ENCODE data around the gene ZNF275. TPM values are rescaled to one million over a fixed set of nuclear protein-coding genes. Genes with fewer than 3 reads are reported as not detected.
A peak's percentile ranks its signal among the peaks of the same experiment; 100 is the strongest.

ZNF275 gene
- polyA plus RNA-seq, 1 donor from 2014 or later: 4.9 TPM

DNA sequence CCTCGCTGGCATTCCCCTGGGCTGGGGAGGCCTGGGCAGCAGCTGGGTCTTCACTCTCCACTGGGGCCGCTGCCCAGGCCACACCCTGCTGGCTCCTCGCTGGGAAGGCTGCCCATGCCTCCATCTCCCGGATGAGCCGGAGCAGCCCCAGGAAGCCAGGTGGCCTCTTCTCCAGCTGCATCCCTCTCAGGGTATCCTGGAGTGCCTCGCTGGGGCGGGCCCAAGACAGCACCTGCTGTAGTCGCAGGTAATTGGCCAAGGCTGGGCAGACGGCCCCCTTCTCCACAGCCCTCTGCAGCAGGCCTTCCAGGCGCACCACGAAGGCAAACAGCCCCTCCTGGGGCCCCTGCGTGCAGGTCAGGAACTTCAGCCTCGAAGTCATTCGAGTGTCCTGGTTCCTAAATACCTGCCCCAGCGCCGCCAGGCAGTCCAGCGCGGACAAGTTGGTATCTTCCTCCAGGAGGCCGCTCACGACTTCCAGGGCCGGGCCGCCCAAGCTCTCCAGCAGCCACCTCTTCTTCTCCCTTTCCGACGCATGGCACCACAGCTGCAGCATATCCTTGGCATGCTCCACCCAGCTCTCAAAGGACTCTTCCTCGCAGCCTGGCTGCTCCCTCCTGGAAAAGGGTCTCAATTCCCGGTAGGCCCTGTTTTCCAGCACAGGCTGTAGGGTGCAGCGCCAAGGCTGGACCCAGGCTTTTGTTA lies 63.5 kb downstream of the ZNF275 start:
- Mint-ChIP-seq H3K36me3 (no peaks in the 10 kb centered on the region), H3K4me1 (peaks cover 0 to 4% (median 0%) of the 10 kb centered on the region in 3 donors), H3K4me3 (no peak overlapping the region), H3K9me3 (no peaks in the 10 kb centered on the region), H3K27ac (no peak overlapping the region), H3K27me3 (peaks cover 3% of the 10 kb centered on the region)

DNA sequence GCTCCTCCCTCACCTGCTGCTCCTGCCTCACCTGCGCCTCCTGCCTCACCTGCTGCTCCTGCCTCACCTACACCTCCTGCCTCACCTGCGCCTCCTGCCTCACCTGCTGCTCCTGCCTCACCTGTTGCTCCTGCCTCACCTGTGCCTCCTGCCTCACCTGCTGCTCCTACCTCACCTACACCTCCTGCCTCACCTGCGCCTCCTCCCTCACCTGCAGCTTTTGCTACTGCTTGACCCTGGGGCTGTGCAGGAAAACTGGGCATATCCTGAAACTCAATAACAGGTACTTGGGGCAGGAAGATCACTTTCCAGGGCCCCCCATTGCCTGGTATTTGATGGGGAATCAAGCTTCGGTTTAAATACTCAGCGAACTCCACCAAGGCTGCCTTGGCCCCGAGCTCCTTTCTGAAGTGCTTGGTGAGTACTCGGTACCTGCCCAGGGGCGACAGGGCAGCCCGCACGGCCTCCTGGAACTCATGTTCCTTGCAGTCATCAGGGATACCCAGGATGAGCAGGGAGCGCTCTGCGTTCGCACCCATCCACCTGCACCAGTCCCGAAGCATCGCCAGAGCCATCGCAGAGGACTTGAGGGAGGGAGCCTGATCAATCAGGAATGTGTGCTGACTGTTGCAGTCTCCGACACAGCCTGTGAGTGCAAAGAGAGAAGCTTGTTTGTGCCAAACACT lies 64.5 kb downstream of the ZNF275 start:
- Mint-ChIP-seq H3K27me3 (peaks cover 3% of the 10 kb centered on the region), H3K27ac (no peak overlapping the region), H3K9me3 (no peaks in the 10 kb centered on the region), H3K4me1 (peaks cover 0 to 4% (median 0%) of the 10 kb centered on the region in 3 donors), H3K4me3 (no peak overlapping the region), H3K36me3 (no peaks in the 10 kb centered on the region)

DNA sequence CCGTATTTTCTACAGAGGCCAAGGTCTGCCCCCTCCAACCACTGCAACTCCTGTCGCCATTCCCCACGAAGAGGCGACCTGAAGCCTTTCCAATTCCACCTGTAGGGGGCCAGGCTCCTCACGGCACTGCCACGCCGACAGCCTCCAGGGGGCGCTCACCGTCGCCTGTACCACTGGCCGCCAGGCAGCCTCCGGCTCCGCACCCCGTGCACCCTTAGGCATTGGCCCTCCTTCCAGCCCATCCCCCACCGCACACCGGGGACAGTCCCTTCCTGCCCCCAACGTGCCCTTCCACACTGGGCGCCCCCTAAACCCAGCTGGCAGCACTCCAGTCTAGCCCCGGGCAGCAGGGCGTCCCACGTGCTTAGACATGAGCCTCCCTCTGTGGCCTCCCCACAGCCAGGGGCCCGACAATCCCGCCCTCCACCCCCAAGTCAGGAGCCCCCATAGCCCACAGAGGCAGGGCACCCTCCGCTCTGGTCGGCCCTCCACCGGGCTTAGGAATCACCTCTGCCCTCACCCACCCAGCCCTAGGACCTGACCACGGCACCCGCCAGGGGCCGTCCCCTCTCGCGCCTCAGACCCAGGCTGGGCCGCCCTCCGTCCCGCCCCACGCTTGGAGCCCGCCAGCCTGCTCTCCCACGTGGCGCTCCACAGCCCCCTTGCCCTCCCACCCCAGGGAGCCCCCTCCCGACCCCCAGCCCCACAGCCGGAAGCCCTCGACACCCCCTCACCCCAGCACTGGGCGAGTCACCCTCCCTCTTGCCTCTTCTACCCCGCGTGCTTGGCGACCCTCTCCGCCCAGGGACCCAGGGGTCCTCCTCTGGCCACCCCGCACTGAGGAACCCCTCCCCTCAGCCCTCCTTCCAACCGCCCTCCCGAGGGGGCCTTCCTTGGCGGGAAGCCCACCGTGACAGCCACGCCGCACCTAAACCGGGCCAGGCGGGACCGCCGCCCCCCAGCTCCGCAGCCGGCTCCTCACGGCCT lies 66.5 kb downstream of the ZNF275 start:
- no peak overlapping the region for H3K27ac Mint-ChIP-seq

DNA sequence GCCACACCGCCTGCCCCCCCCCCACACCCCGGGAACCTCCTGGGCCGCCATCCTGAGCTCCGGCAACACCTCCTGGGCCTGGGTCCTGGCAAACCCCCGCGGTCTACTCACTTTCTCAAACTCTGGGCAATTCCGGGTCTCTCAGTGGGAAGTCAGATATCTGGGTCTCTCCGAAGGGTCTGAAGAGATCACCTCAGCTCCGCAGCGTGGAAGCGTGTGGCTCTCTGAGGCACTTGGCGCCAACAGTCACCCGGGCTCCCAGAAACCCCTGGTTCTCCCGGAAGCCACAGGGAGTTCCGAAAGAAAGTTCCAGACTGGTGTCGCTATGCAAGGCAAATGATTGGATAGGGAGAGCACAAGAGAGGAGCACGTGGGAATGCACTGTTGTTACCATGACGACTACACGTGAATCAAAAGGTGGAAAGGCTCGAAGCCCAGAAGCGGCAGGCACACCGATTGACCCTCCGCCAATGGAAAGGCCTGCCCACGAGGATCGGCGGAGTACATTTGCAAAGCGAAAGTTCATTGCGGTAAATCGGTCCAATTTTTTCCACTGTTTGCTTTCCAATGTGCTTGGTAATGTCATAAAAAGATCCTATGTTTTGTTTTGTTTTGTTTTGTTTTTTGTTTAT lies 67.3 kb downstream of the ZNF275 start, which contains the start of gene PNMA6E:
Gene PNMA6E, minus strand, starts transcription at position 218 of the 632 bp plus-strand sequence. CDS start 2,501 bp downstream, outside the sequence.
- Mint-ChIP-seq H3K4me1 (peaks cover 0 to 4% (median 0%) of the 10 kb centered on the region in 3 donors), H3K27me3 (no peaks in the 10 kb centered on the region), H3K36me3 (no peaks in the 10 kb centered on the region), H3K27ac (no peak within 1 kb of the TSS), H3K9me3 (no peaks in the 10 kb centered on the region), H3K4me3 (peak within 1 kb of the TSS in 1 of 4 donors; percentile 47)

More for the DNA sequence above, 66.5 kb downstream of the ZNF275 start:
- Mint-ChIP-seq H3K4me3 (peak overlapping the region in 1 of 4 donors; percentile 38), H3K9me3 (no peaks in the 10 kb centered on the region), H3K36me3 (no peaks in the 10 kb centered on the region), H3K4me1 (peaks cover 0 to 4% (median 0%) of the 10 kb centered on the region in 3 donors), H3K27me3 (peaks cover 3% of the 10 kb centered on the region)

Other genes with a start within 250 kb of the ZNF275 start
- not detected for gene MAGEA1, start 154.9 kb upstream of the ZNF275 start, polyA plus RNA-seq
- gene PNMA6F, start 12.4 kb upstream of the ZNF275 start, polyA plus RNA-seq: not detected
- not detected for gene PNMA6E, start 67.2 kb downstream of the ZNF275 start, polyA plus RNA-seq
- gene ZFP92, start 77.3 kb downstream of the ZNF275 start, polyA plus RNA-seq: 0.21 TPM
- gene TREX2, start 111.9 kb downstream of the ZNF275 start, polyA plus RNA-seq: 0.84 TPM
- 27.6 TPM for gene HAUS7, start 136.4 kb downstream of the ZNF275 start, polyA plus RNA-seq
- not detected for gene BGN, start 160.8 kb downstream of the ZNF275 start, polyA plus RNA-seq
- not detected for gene ATP2B3, start 183.5 kb downstream of the ZNF275 start, polyA plus RNA-seq

Data from IgD-negative memory B cell (primary cell).